MCF 10A (cell line): ENCODE results near the gene RAVER2. TPM values are rescaled to one million over a fixed set of nuclear protein-coding genes. Genes with fewer than 3 reads are reported as not detected.
"Not testable (repeated sequence)": the region's sequence is repeated elsewhere in the genome, so short reads cannot be mapped to it uniquely, and the experiment has no call there.

ENCODE experiments used
- BruUV-seq: library from RNA; stranded (reverse); fragments of 400-500 nt; replicated peaks from 2 replicates; lab custom pipeline; 2021; lab: Mats Ljungman, UMichigan
- CTCF ChIA-PET: fragments of 300-600 bp; sonication (Branson Sonifier 250); formaldehyde crosslinking; extraction: SDS; loops from one replicate; lab custom pipeline; 2021; ENCODE audit warnings: antibody characterized with exemption, inconsistent platforms; lab: Yijun Ruan, JAX
- POLR2A ChIA-PET: fragments of 300-600, 350-650 bp; sonication (Branson Sonifier 250); formaldehyde crosslinking; extraction: SDS; loops from one replicate; lab custom pipeline; 2020; ENCODE audit warnings: antibody characterized with exemption, inconsistent platforms; lab: Yijun Ruan, JAX
- DNase-seq: peaks from one replicate; pipeline ENCODE4 v3.0.0-alpha.2; 2018; ENCODE audit not compliant: unreplicated experiment
- H3K27ac Mint-ChIP-seq: one replicate; pipeline ENCODE4 v1.8.0; 2022; ENCODE audit warnings: mild to moderate bottlenecking, low read depth, mixed read lengths; ENCODE audit not compliant: unreplicated experiment
- H3K27me3 Mint-ChIP-seq: one replicate; pipeline ENCODE4 v1.8.0; 2022; ENCODE audit warnings: mixed read lengths; ENCODE audit not compliant: insufficient read depth, unreplicated experiment
- H3K36me3 Mint-ChIP-seq: one replicate; pipeline ENCODE4 v1.8.0; 2022; ENCODE audit warnings: mild to moderate bottlenecking, moderate library complexity, mixed read lengths; ENCODE audit not compliant: insufficient read depth, unreplicated experiment
- H3K4me1 Mint-ChIP-seq: one replicate; pipeline ENCODE4 v1.8.0; 2022; ENCODE audit warnings: mixed read lengths; ENCODE audit not compliant: insufficient read depth, unreplicated experiment
- H3K4me3 Mint-ChIP-seq: one replicate; pipeline ENCODE4 v1.8.0; 2022; ENCODE audit warnings: mild to moderate bottlenecking, moderate library complexity, mixed read lengths; ENCODE audit not compliant: unreplicated experiment
- H3K9me3 Mint-ChIP-seq: one replicate; pipeline ENCODE4 v1.8.0; 2022; ENCODE audit warnings: mixed read lengths; ENCODE audit not compliant: unreplicated experiment
- intact Hi-C: fragments of 100-400 bp; cut with micrococcal nuclease; formaldehyde crosslinking; loops from 2 replicates; pipeline ENCODE4 v1.14.1; 2022
- total RNA-seq: library from RNA; stranded (reverse); gene quantifications from 2 replicates; pipeline ENCODE4 v1.2.3, GENCODE V29; 2022
- TF ChIP-seq, protein P1 (sequence below): fragments of 200-600 bp; IDR thresholded peaks from one replicate; pipeline ENCODE4 v1.8.0; 2022; ENCODE audit warnings: antibody characterized with exemption, mild to moderate bottlenecking; ENCODE audit not compliant: unreplicated experiment

RAVER2 gene
- total RNA-seq, 1 experiment from 2014 or later: 5.9 TPM

DNA sequence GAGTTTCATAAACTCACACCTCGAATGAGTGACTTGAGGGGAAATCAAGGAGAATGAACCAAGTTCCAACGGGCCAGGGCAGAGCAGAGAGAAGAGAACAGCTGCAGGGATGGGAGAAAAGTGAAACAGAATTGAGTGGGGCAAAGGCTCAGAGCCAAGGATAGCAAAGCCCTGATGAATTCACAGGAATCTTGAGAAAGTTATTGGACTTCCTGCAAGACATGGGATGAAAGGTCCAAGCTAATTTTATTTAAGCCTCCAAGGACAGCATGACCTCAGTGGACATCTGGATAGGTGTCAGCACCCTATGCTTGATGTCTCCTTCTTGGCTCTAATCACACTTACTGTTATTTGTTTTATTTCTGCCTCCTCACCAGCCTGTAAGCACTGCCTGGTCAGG is 43.0 kb upstream of the RAVER2 start:
- H3K27ac Mint-ChIP-seq: no peak overlapping the region
- H3K9me3 Mint-ChIP-seq: no peaks in the 10 kb centered on the region
- TF ChIP-seq, protein P1, sequence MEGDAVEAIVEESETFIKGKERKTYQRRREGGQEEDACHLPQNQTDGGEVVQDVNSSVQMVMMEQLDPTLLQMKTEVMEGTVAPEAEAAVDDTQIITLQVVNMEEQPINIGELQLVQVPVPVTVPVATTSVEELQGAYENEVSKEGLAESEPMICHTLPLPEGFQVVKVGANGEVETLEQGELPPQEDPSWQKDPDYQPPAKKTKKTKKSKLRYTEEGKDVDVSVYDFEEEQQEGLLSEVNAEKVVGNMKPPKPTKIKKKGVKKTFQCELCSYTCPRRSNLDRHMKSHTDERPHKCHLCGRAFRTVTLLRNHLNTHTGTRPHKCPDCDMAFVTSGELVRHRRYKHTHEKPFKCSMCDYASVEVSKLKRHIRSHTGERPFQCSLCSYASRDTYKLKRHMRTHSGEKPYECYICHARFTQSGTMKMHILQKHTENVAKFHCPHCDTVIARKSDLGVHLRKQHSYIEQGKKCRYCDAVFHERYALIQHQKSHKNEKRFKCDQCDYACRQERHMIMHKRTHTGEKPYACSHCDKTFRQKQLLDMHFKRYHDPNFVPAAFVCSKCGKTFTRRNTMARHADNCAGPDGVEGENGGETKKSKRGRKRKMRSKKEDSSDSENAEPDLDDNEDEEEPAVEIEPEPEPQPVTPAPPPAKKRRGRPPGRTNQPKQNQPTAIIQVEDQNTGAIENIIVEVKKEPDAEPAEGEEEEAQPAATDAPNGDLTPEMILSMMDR: no peak
- ChIA-PET POLR2A (interaction anchor here (0.6 kb wide), 1 partner anchor 702 kb away, joined by 3 read pairs; no protein-coding TSS in a partner anchor), CTCF (interaction anchor here (0.6 to 0.8 kb wide), 2 partner anchors 17 to 122 kb away, joined by 3 read pairs; no protein-coding TSS in a partner anchor)
- no peak for DNase-seq
- H3K4me1 Mint-ChIP-seq: no peaks in the 10 kb centered on the region
- H3K4me3 Mint-ChIP-seq: no peak overlapping the region
- no peaks in the 10 kb centered on the region for H3K36me3 Mint-ChIP-seq
- BruUV-seq: no TSS peak
- intact Hi-C loops: no loop called here
- H3K27me3 Mint-ChIP-seq: no peaks in the 10 kb centered on the region

DNA sequence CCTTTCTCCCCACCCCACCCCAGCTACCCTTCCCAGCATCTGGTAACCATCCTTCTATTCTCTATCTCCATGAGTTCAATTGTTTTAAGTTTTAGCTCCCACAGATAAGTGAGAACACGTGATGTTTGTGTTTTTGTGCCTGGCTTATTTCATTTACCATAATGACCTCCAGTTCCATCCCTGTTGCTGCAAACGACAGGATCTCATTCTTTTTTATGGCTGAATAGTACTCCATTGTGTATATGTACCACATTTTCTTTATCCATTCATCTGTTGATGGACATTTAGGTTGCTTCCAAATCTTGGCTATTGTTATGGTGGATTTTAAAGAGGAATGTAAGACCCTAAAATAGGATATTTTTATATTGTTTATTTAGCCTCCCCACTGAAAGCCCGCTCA is 42.2 kb upstream of the RAVER2 start:
- CTCF ChIA-PET: interaction anchor here (0.6 to 1.0 kb wide), 2 partner anchors 26 to 163 kb away, joined by 3 read pairs; no protein-coding TSS in a partner anchor
- POLR2A ChIA-PET, H3K4me3 Mint-ChIP-seq, H3K27ac Mint-ChIP-seq, H3K36me3 Mint-ChIP-seq, H3K9me3 Mint-ChIP-seq, H3K27me3 Mint-ChIP-seq, intact Hi-C loops, BruUV-seq, DNase-seq, H3K4me1 Mint-ChIP-seq: not testable (repeated sequence)

DNA sequence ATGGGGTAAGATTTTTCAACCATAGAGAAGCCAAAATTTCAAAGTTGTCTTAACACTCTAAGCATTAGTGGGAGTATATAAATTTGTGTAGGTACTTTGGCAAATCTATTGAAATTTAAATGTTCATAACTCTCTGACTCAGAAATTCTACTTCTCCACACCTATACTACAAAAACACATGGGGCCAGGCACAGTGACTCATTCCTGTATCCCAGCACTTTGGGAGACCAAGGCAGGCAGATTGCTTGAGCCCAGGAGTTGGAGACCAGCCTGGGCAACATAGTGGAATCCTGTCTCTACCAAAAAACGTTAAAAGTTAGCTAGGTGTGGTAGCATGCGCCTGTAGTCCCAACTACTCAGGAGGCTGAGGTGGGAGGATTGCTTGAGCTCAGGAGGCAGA is 41.3 kb upstream of the RAVER2 start:
- H3K36me3 Mint-ChIP-seq: peaks cover 6% of the 10 kb centered on the region
- intact Hi-C loops: no loop called here
- no peaks in the 10 kb centered on the region for H3K4me1 Mint-ChIP-seq
- H3K27ac Mint-ChIP-seq: no peak overlapping the region
- CTCF ChIA-PET: interaction anchor here (0.6 to 1.0 kb wide), 5 partner anchors 27 to 371 kb away, joined by 3 to 4 read pairs (median 3); no protein-coding TSS in a partner anchor
- DNase-seq: peak; percentile 39
- TF ChIP-seq, protein P1: no peak
- BruUV-seq: no TSS peak
- POLR2A ChIA-PET: no interaction called here
- no peak overlapping the region for H3K4me3 Mint-ChIP-seq
- no peaks in the 10 kb centered on the region for H3K27me3 Mint-ChIP-seq
- H3K9me3 Mint-ChIP-seq: no peaks in the 10 kb centered on the region

DNA sequence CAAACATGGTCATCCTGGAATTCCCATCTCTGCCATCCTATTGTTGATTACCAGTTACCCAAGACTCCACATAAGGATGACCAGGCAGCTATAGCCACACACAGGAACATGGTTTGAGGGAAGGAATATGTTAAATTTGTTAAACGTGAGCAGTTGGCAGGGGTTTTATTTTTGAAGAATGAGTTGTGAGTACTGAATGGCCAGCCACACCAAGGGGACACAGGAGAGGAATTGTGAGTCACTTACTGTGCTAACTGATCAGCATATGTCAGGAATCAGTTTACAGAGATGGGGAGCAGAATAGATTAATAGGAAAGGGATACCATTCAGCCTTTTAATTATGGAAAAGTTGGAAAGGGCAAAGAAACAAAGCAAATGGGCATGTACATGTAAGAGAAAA is 39.3 kb upstream of the RAVER2 start:
- TF ChIP-seq, protein P1: no peak
- intact Hi-C loops: no loop called here
- Mint-ChIP-seq H3K9me3 (no peaks in the 10 kb centered on the region), H3K4me1 (no peaks in the 10 kb centered on the region), H3K4me3 (no peak overlapping the region), H3K36me3 (peaks cover 6% of the 10 kb centered on the region), H3K27ac (no peak overlapping the region), H3K27me3 (no peaks in the 10 kb centered on the region)
- CTCF ChIA-PET: interaction anchor here (0.6 to 1.2 kb wide), 2 partner anchors 17 to 30 kb away, joined by 3 to 4 read pairs; no protein-coding TSS in a partner anchor
- POLR2A ChIA-PET: no interaction called here
- DNase-seq: no peak
- BruUV-seq: no TSS peak
